GM23338 (cell line): ENCODE results near the gene DPT. TPM values are rescaled to one million over a fixed set of nuclear protein-coding genes. Genes with fewer than 3 reads are reported as not detected.

Source experiments
- ATAC-seq: fragments of 200-7000 bp; cut with Tn5 transposase; 3 replicates; pipeline ENCODE4 v1.9.1; 2020
- DNase-seq: peaks from one replicate; pipeline ENCODE4 v3.0.0-alpha.2; 2015; ENCODE audit warnings: low spot score
- H2AFZ ChIP-seq: fragments of 200-600 bp; sonication (generic); 2 replicates; pipeline ENCODE4 v1.8.0; 2016; ENCODE audit warnings: antibody characterized with exemption, mild to moderate bottlenecking, moderate library complexity
- H3F3A ChIP-seq: fragments of 200-600 bp; sonication (generic); replicated peaks from 2 replicates; pipeline ENCODE4 v1.8.0; 2017; ENCODE audit warnings: antibody characterized with exemption, mixed run types, low read depth
- H3K27ac ChIP-seq: fragments of 200-600 bp; sonication (generic); 2 replicates; pipeline ENCODE4 v1.6.1; 2016; ENCODE audit warnings: low read depth
- H3K27me3 ChIP-seq: fragments of 200-600 bp; sonication (generic); 2 replicates; pipeline ENCODE4 v1.8.0; 2016; ENCODE audit warnings: mild to moderate bottlenecking, mixed run types, moderate library complexity; ENCODE audit not compliant: insufficient read depth
- H3K36me3 ChIP-seq: fragments of 200-600 bp; sonication (generic); 2 replicates; pipeline ENCODE4 v1.8.0; 2016; ENCODE audit warnings: mild to moderate bottlenecking; ENCODE audit not compliant: insufficient read depth
- H3K4me1 ChIP-seq: fragments of 200-600 bp; sonication (generic); 2 replicates; pipeline ENCODE4 v1.8.0; 2016; ENCODE audit warnings: mild to moderate bottlenecking, moderate library complexity; ENCODE audit not compliant: insufficient read depth
- H3K4me2 ChIP-seq: fragments of 200-600 bp; sonication (generic); 2 replicates; pipeline ENCODE4 v1.7.1; 2017; ENCODE audit warnings: mixed run types
- H3K4me3 ChIP-seq: fragments of 200-600 bp; sonication (generic); 2 replicates; pipeline ENCODE4 v1.6.1; 2016; ENCODE audit warnings: mixed run types
- H3K79me2 ChIP-seq: fragments of 200-600 bp; sonication (generic); replicated peaks from 2 replicates; pipeline ENCODE4 v1.8.0; 2017; ENCODE audit warnings: mild to moderate bottlenecking; ENCODE audit not compliant: insufficient read depth
- H3K9me2 ChIP-seq: fragments of 200-600 bp; sonication (generic); 2 replicates; pipeline ENCODE4 v1.8.0; 2017; ENCODE audit not compliant: insufficient read depth
- H4K20me1 ChIP-seq: fragments of 200-600 bp; sonication (generic); replicated peaks from 2 replicates; pipeline ENCODE4 v1.8.0; 2017; ENCODE audit warnings: mild to moderate bottlenecking; ENCODE audit not compliant: insufficient read depth
- H3K27ac Mint-ChIP-seq: 2 replicates; pipeline ENCODE4 v1.8.0; 2020; ENCODE audit warnings: inconsistent platforms, mild to moderate bottlenecking, moderate library complexity, mixed read lengths
- H3K27me3 Mint-ChIP-seq: 3 replicates; pipeline ENCODE4 v1.8.0; 2022; ENCODE audit warnings: low read depth, mild to moderate bottlenecking, moderate library complexity, mixed read lengths, inconsistent platforms; ENCODE audit not compliant: insufficient read depth, poor library complexity
- H3K36me3 Mint-ChIP-seq: 3 replicates; pipeline ENCODE4 v1.8.0; 2021; ENCODE audit warnings: low read depth, mild to moderate bottlenecking, inconsistent platforms, moderate library complexity, mixed read lengths
- H3K4me1 Mint-ChIP-seq: 3 replicates; pipeline ENCODE4 v1.8.0; 2020; ENCODE audit warnings: mild to moderate bottlenecking, inconsistent platforms, mixed read lengths
- H3K4me3 Mint-ChIP-seq: 3 replicates; pipeline ENCODE4 v1.8.0; 2021; ENCODE audit warnings: moderate library complexity, mild to moderate bottlenecking, inconsistent platforms, mixed read lengths
- H3K9me3 Mint-ChIP-seq: 3 replicates; pipeline ENCODE4 v1.8.0; 2020; ENCODE audit warnings: moderate library complexity, mild to moderate bottlenecking, inconsistent platforms, mixed read lengths
- CREB1 ChIP-seq: fragments of 250-450 bp; sonication (Bioruptor Pico); IDR thresholded peaks from 2 replicates; pipeline ENCODE4 v1.5.0; 2020; ENCODE audit warnings: low read depth, mild to moderate bottlenecking, moderate library complexity
- EZH2 ChIP-seq: fragments of 200-600 bp; sonication (generic); IDR thresholded peaks from one replicate; pipeline ENCODE4 v1.8.0; 2017; ENCODE audit warnings: antibody characterized with exemption, mild to moderate bottlenecking, low read depth; ENCODE audit not compliant: unreplicated experiment
- EZH2phosphoT487 ChIP-seq: fragments of 200-600 bp; sonication (generic); IDR thresholded peaks from one replicate; pipeline ENCODE4 v1.8.1; 2018; ENCODE audit warnings: antibody characterized with exemption; ENCODE audit not compliant: unreplicated experiment
- JUNB ChIP-seq: IDR thresholded peaks from one replicate; pipeline ENCODE4 v1.6.1; 2016; ENCODE audit warnings: antibody characterized with exemption; ENCODE audit not compliant: unreplicated experiment
- POLR2AphosphoS5 ChIP-seq: IDR thresholded peaks from 2 replicates; pipeline ENCODE4 v1.6.1; 2016; ENCODE audit warnings: antibody characterized with exemption, low read depth
- STAT1 ChIP-seq: IDR thresholded peaks from one replicate; pipeline ENCODE4 v1.6.1; 2016; ENCODE audit warnings: antibody characterized with exemption; ENCODE audit not compliant: unreplicated experiment
- ZNF114 ChIP-seq: fragments of 250-450 bp; sonication (Bioruptor Pico); IDR thresholded peaks from 2 replicates; pipeline ENCODE4 v1.5.0; 2020; ENCODE audit warnings: mild to moderate bottlenecking, moderate library complexity
- ZNF331 ChIP-seq: fragments of 250-450 bp; sonication (Bioruptor Pico); IDR thresholded peaks from 2 replicates; pipeline ENCODE4 v1.5.0; 2020; ENCODE audit warnings: low read depth, mild to moderate bottlenecking, moderate library complexity
- ZNF462 ChIP-seq: fragments of 250-450 bp; sonication (Bioruptor Pico); IDR thresholded peaks from 2 replicates; pipeline ENCODE4 v1.5.0; 2020; ENCODE audit warnings: mild to moderate bottlenecking, moderate library complexity
- polyA plus RNA-seq: library from polyadenylated mRNA; unstranded; fragments of >200 nt; fragmentation: Nextera tagmentation; extraction: Ambion mirVana; gene quantifications from 2 replicates; pipeline ENCODE4 v1.2.1, GENCODE V29; 2016
- total RNA-seq: library from RNA; depleted of rRNA; stranded (reverse); fragments of >200 nt; shearing (Covaris generic); gene quantifications from 2 replicates; pipeline ENCODE4 v1.2.3, GENCODE V29; 2014
- TF ChIP-seq, protein P1 (sequence below): IDR thresholded peaks from one replicate; pipeline ENCODE4 v1.6.1; 2018; ENCODE audit warnings: antibody characterized with exemption; ENCODE audit not compliant: unreplicated experiment
- TF ChIP-seq, protein P2 (sequence below): IDR thresholded peaks from 2 replicates; pipeline ENCODE4 v1.6.1; 2016; ENCODE audit warnings: antibody characterized with exemption

DPT gene
- total and polyA plus RNA-seq, 2 experiments from 2014 or later: not detected

GRCh38 chr1:168766568-168766967 is 37.6 kb upstream of the DPT start:
- H3K4me3 ChIP-seq: no peak overlapping the region
- H3K4me2 ChIP-seq: no peak overlapping the region
- peaks cover 3% of the 10 kb centered on the region for H3K27me3 Mint-ChIP-seq
- no peaks in the 10 kb centered on the region for H3K9me2 ChIP-seq
- no peaks in the 10 kb centered on the region for H4K20me1 ChIP-seq
- no peaks in the 10 kb centered on the region for H3K27me3 ChIP-seq
- no peak overlapping the region for H3K4me3 Mint-ChIP-seq
- no peak overlapping the region for H3K27ac ChIP-seq
- no peak for ATAC-seq
- no peaks in the 10 kb centered on the region for H3F3A ChIP-seq
- no peak overlapping the region for H3K27ac Mint-ChIP-seq
- no peaks in the 10 kb centered on the region for H3K4me1 ChIP-seq
- H3K36me3 Mint-ChIP-seq: no peaks in the 10 kb centered on the region
- no peak for TF ChIP-seq STAT1
- TF ChIP-seq POLR2AphosphoS5: no peak
- no peak for TF ChIP-seq CREB1
- TF ChIP-seq ZNF462 (CRISPR knock-in tag): no peak
- TF ChIP-seq ZNF331 (CRISPR knock-in tag): no peak
- TF ChIP-seq EZH2phosphoT487: no peak
- TF ChIP-seq ZNF114 (CRISPR knock-in tag): no peak
- no peaks in the 10 kb centered on the region for H3K4me1 Mint-ChIP-seq
- DNase-seq: no peak
- no peak overlapping the region for H2AFZ ChIP-seq
- no peaks in the 10 kb centered on the region for H3K9me3 Mint-ChIP-seq
- no peaks in the 10 kb centered on the region for H3K79me2 ChIP-seq
- no peaks in the 10 kb centered on the region for H3K36me3 ChIP-seq

- no peak for DNase-seq
- TF ChIP-seq EZH2 (no peak), ZNF331 (CRISPR knock-in tag) (no peak), JUNB (no peak)
- TF ChIP-seq, protein P1, sequence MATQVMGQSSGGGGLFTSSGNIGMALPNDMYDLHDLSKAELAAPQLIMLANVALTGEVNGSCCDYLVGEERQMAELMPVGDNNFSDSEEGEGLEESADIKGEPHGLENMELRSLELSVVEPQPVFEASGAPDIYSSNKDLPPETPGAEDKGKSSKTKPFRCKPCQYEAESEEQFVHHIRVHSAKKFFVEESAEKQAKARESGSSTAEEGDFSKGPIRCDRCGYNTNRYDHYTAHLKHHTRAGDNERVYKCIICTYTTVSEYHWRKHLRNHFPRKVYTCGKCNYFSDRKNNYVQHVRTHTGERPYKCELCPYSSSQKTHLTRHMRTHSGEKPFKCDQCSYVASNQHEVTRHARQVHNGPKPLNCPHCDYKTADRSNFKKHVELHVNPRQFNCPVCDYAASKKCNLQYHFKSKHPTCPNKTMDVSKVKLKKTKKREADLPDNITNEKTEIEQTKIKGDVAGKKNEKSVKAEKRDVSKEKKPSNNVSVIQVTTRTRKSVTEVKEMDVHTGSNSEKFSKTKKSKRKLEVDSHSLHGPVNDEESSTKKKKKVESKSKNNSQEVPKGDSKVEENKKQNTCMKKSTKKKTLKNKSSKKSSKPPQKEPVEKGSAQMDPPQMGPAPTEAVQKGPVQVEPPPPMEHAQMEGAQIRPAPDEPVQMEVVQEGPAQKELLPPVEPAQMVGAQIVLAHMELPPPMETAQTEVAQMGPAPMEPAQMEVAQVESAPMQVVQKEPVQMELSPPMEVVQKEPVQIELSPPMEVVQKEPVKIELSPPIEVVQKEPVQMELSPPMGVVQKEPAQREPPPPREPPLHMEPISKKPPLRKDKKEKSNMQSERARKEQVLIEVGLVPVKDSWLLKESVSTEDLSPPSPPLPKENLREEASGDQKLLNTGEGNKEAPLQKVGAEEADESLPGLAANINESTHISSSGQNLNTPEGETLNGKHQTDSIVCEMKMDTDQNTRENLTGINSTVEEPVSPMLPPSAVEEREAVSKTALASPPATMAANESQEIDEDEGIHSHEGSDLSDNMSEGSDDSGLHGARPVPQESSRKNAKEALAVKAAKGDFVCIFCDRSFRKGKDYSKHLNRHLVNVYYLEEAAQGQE: no peak
- TF ChIP-seq, protein P2, sequence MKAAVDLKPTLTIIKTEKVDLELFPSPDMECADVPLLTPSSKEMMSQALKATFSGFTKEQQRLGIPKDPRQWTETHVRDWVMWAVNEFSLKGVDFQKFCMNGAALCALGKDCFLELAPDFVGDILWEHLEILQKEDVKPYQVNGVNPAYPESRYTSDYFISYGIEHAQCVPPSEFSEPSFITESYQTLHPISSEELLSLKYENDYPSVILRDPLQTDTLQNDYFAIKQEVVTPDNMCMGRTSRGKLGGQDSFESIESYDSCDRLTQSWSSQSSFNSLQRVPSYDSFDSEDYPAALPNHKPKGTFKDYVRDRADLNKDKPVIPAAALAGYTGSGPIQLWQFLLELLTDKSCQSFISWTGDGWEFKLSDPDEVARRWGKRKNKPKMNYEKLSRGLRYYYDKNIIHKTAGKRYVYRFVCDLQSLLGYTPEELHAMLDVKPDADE: no peak
Observed at GRCh38 chr1:168763031-168763430, 34.0 kb upstream of the DPT start.

More at GRCh38 chr1:168763031-168763430, 34.0 kb upstream of the DPT start:
- Histone ChIP-seq H4K20me1 (no peaks in the 10 kb centered on the region), H3F3A (no peaks in the 10 kb centered on the region), H3K4me3 (no peak overlapping the region), H3K9me2 (no peaks in the 10 kb centered on the region), H3K79me2 (no peaks in the 10 kb centered on the region), H3K36me3 (no peaks in the 10 kb centered on the region), H3K4me2 (no peak overlapping the region), H3K4me1 (no peaks in the 10 kb centered on the region), H3K27ac (no peak overlapping the region), H3K27me3 (no peaks in the 10 kb centered on the region), H2AFZ (0 out of 2 replicates have a peak overlapping the region, but pooled peaks have one; percentile 28)
- Mint-ChIP-seq H3K27ac (no peak overlapping the region), H3K4me3 (no peak overlapping the region), H3K4me1 (no peaks in the 10 kb centered on the region), H3K36me3 (no peaks in the 10 kb centered on the region), H3K27me3 (peaks cover 3% of the 10 kb centered on the region), H3K9me3 (no peaks in the 10 kb centered on the region)
- ATAC-seq: no peak
